Endothelial cell of umbilical vein (primary cell): ENCODE results near the gene CEBPA. TPM values are rescaled to one million over a fixed set of nuclear protein-coding genes. Genes with fewer than 3 reads are reported as not detected.

Source experiments
- BruUV-seq: library from RNA; stranded (reverse); fragments of 400-500 nt; replicated peaks from 2 replicates; lab custom pipeline; 2021; lab: Mats Ljungman, UMichigan
- CTCF ChIA-PET: fragments of 300-600, 350-600 bp; sonication (Branson Sonifier 250); formaldehyde crosslinking; loops from one replicate; lab custom pipeline; 2021; ENCODE audit warnings: antibody characterized with exemption, inconsistent platforms; lab: Charles Lee
- POLR2A ChIA-PET: fragments of 300-600, 350-600 bp; sonication (Branson Sonifier 250); formaldehyde crosslinking; loops from one replicate; lab custom pipeline; 2021; ENCODE audit warnings: antibody characterized with exemption, inconsistent platforms; lab: Charles Lee
- DNase-seq: peaks from one replicate; pipeline ENCODE4 v3.0.0-alpha.2; 2011; ENCODE audit warnings: low read depth, low spot score
- FAIRE-seq: peaks from 2 replicates; lab custom pipeline; 2011; peaks lifted over from hg19 to GRCh38; lab: Jason Lieb, UNC
- H2AFZ ChIP-seq: 2 replicates; pipeline ENCODE4 v1.6.0; 2012; ENCODE audit warnings: low read depth, low read length, control low read depth, inconsistent platforms
- H3K27ac ChIP-seq: 2 replicates; pipeline ENCODE4 v1.5.1; 2011; ENCODE audit warnings: low read depth, mild to moderate bottlenecking, control low read depth, low read length, moderate library complexity; ENCODE audit not compliant: insufficient read depth
- H3K27me3 ChIP-seq, 2 experiments: 2 replicates each; pipeline versions ENCODE4 v1.6.0 to v1.6.1; 2011; ENCODE audit warnings: low read length in 2 of 2, mixed read lengths in 1 of 2; ENCODE audit not compliant: control insufficient read depth in 2 of 2, insufficient read depth in 2 of 2
- H3K36me3 ChIP-seq, 2 experiments: 2 replicates in 1 of 2; 3 replicates in 1 of 2; pipeline ENCODE4 v1.5.1; 2011; ENCODE audit warnings: low read length in 2 of 2, mild to moderate bottlenecking in 1 of 2, moderate library complexity in 1 of 2; ENCODE audit not compliant: control insufficient read depth in 2 of 2, insufficient read depth in 2 of 2; ENCODE audit errors: extremely low read depth in 1 of 2
- H3K4me1 ChIP-seq: 3 replicates; pipeline ENCODE4 v1.5.1; 2011; ENCODE audit warnings: mild to moderate bottlenecking, low read length; ENCODE audit not compliant: control insufficient read depth, insufficient read depth; ENCODE audit errors: extremely low read depth
- H3K4me2 ChIP-seq: 2 replicates; pipeline ENCODE4 v1.6.1; 2011; ENCODE audit warnings: low read length, control low read depth, mixed read lengths; ENCODE audit not compliant: insufficient read depth
- H3K4me3 ChIP-seq, 3 experiments: fragments of 200-600 bp in 1 of 3; sonication (generic), shearing (Covaris generic) in 1 of 3; replicated peaks in 1 of 3; 2 replicates each; pipeline ENCODE4 v1.5.1; 2011 to 2016; ENCODE audit warnings: control low read depth in 3 of 3, low read length in 3 of 3, mild to moderate bottlenecking in 2 of 3, inconsistent platforms in 1 of 3, low read depth in 1 of 3, moderate library complexity in 1 of 3; ENCODE audit not compliant: insufficient read depth in 1 of 3
- H3K79me2 ChIP-seq: 2 replicates; pipeline ENCODE4 v1.6.0; 2012; ENCODE audit warnings: low read length, inconsistent platforms; ENCODE audit not compliant: control insufficient read depth, insufficient read depth
- H3K9ac ChIP-seq: replicated peaks from 2 replicates; pipeline ENCODE3; 2011; ENCODE audit warnings: low read length, control low read depth; ENCODE audit not compliant: insufficient read depth; ENCODE audit errors: extremely low read depth
- H3K9me1 ChIP-seq: replicated peaks from 3 replicates; pipeline ENCODE4 v1.6.0; 2011; ENCODE audit warnings: mild to moderate bottlenecking, low read length; ENCODE audit not compliant: control insufficient read depth, insufficient read depth; ENCODE audit errors: extremely low read depth
- H3K9me3 ChIP-seq: replicated peaks from 2 replicates; pipeline ENCODE4 v1.5.1; 2012; ENCODE audit warnings: low read length, inconsistent platforms; ENCODE audit not compliant: control insufficient read depth, insufficient read depth
- H4K20me1 ChIP-seq: replicated peaks from 2 replicates; pipeline ENCODE3; 2011; ENCODE audit warnings: mild to moderate bottlenecking, low read length; ENCODE audit not compliant: control insufficient read depth, insufficient read depth; ENCODE audit errors: extremely low read depth
- EZH2 ChIP-seq: IDR thresholded peaks from 2 replicates; pipeline ENCODE4 v1.6.1; 2012; ENCODE audit warnings: borderline replicate concordance, low read depth, mild to moderate bottlenecking, moderate library complexity, low read length, inconsistent platforms; ENCODE audit not compliant: severe bottlenecking
- FOS ChIP-seq: IDR thresholded peaks from 2 replicates; pipeline ENCODE4 v1.6.1; 2011; ENCODE audit warnings: mild to moderate bottlenecking, low read length, moderate library complexity, borderline replicate concordance; ENCODE audit not compliant: insufficient read depth
- GATA2 ChIP-seq: IDR thresholded peaks from 2 replicates; pipeline ENCODE4 v1.7.0; 2011; ENCODE audit warnings: low read depth, mild to moderate bottlenecking, moderate library complexity, mixed read lengths, low read length; ENCODE audit not compliant: insufficient read length, insufficient read depth
- JUN ChIP-seq: IDR thresholded peaks from 2 replicates; pipeline ENCODE4 v1.6.1; 2011; ENCODE audit warnings: borderline replicate concordance, low read depth; ENCODE audit not compliant: insufficient read length, insufficient read depth
- MAX ChIP-seq: IDR thresholded peaks from 2 replicates; pipeline ENCODE4 v1.6.1; 2011; ENCODE audit not compliant: insufficient read depth, insufficient read length
- MYC ChIP-seq: IDR thresholded peaks from one replicate; pipeline ENCODE4 v1.6.1; 2011; ENCODE audit warnings: mild to moderate bottlenecking, low read depth, low read length
- POLR2A ChIP-seq: IDR thresholded peaks from 2 replicates; pipeline ENCODE4 v1.6.1; 2012; ENCODE audit warnings: low read depth, mild to moderate bottlenecking, control low read depth, low read length
- POLR2AphosphoS5 ChIP-seq: IDR thresholded peaks from 2 replicates; pipeline ENCODE4 v1.6.1; 2012; ENCODE audit warnings: low read depth, mild to moderate bottlenecking, control low read depth, low read length, moderate library complexity; ENCODE audit not compliant: insufficient read depth
- dilution Hi-C: fragments of 300-500 bp; cut with MboI; formaldehyde crosslinking; loops from one replicate; pipeline ENCODE4 v1.15.0; 2019; ENCODE audit warnings: low sequenced_read_pairs; ENCODE audit not compliant: extremely low pct_ligation_motif_present
- intact Hi-C: fragments of 100-400 bp; cut with micrococcal nuclease; formaldehyde crosslinking; loops from one replicate; pipeline ENCODE4 v1.10.0; 2022
- polyA plus RNA-seq, 4 experiments: library from polyadenylated mRNA; depleted of rRNA in 3 of 4; stranded (reverse) in 3 of 4; unstranded in 1 of 4; fragments of >200 nt; gene quantifications; 2 replicates each; pipeline versions ENCODE4 v1.2.1 to v1.2.3, GENCODE V29; 2011 to 2012; ENCODE audit warnings: missing spikeins in 1 of 4
- total RNA-seq: library from RNA; stranded (reverse); gene quantifications from 2 replicates; pipeline ENCODE4 v1.2.3, GENCODE V29; 2021
- TF ChIP-seq, protein P1 (sequence below), 2 donors: IDR thresholded peaks; 1 replicate in 1 of 2; 2 replicates in 1 of 2; pipeline ENCODE4 v1.5.1; 2011; ENCODE audit warnings: low read length in 2 of 2, mild to moderate bottlenecking in 2 of 2, moderate library complexity in 2 of 2, control low read depth in 1 of 2, inconsistent platforms in 1 of 2, low read depth in 1 of 2; ENCODE audit not compliant: insufficient read depth in 1 of 2; ENCODE audit errors: extremely low read depth in 1 of 2

The CEBPA gene
- total and polyA plus RNA-seq, 2 donors (not counting 3 experiments of a cell fraction or from before 2014, with no cell fraction given): 0.06 TPM; not detected in 1

GRCh38 chr19:33252971-33253370 lies 49.4 kb downstream of the CEBPA start:
- BruUV-seq: no TSS peak
- Histone ChIP-seq H3K27me3 (no peaks in the 10 kb centered on the region), H3K27ac (no peak overlapping the region), H3K9me3 (no peaks in the 10 kb centered on the region), H3K9ac (no peak overlapping the region), H2AFZ (no peak overlapping the region), H3K4me2 (no peak overlapping the region), H4K20me1 (no peaks in the 10 kb centered on the region), H3K36me3 (no peaks in the 10 kb centered on the region), H3K4me3 (no peak overlapping the region), H3K4me1 (no peaks in the 10 kb centered on the region), H3K79me2 (no peaks in the 10 kb centered on the region), H3K9me1 (no peaks in the 10 kb centered on the region)
- DNase-seq (no peak), FAIRE-seq (no peak)
- TF ChIP-seq GATA2: no peak
- no peak for TF ChIP-seq POLR2AphosphoS5
- no peak for TF ChIP-seq JUN
- no peak for TF ChIP-seq EZH2
- no peak for TF ChIP-seq MAX
- no peak for TF ChIP-seq POLR2A
- TF ChIP-seq, protein P1, sequence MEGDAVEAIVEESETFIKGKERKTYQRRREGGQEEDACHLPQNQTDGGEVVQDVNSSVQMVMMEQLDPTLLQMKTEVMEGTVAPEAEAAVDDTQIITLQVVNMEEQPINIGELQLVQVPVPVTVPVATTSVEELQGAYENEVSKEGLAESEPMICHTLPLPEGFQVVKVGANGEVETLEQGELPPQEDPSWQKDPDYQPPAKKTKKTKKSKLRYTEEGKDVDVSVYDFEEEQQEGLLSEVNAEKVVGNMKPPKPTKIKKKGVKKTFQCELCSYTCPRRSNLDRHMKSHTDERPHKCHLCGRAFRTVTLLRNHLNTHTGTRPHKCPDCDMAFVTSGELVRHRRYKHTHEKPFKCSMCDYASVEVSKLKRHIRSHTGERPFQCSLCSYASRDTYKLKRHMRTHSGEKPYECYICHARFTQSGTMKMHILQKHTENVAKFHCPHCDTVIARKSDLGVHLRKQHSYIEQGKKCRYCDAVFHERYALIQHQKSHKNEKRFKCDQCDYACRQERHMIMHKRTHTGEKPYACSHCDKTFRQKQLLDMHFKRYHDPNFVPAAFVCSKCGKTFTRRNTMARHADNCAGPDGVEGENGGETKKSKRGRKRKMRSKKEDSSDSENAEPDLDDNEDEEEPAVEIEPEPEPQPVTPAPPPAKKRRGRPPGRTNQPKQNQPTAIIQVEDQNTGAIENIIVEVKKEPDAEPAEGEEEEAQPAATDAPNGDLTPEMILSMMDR (IDR thresholded peaks at IDR 0.05; ENCODE audit: extremely low read depth in 1 of 2, insufficient read depth in 1 of 2, low read depth in 1 of 2, low read length in 2 of 2): no peak
- TF ChIP-seq MYC: no peak
- TF ChIP-seq FOS: no peak
- CTCF ChIA-PET: interaction anchor here (0.9 kb wide), 1 partner anchor 18 kb away, joined by 3 read pairs; no protein-coding TSS in a partner anchor
- POLR2A ChIA-PET: no interaction called here
- dilution Hi-C loops (no loop called here), intact Hi-C loops (no loop called here)
